Adipose tissue (tissue), 3 donors: Measurements from ENCODE around the gene CNTN4. TPM values are rescaled to one million over a fixed set of nuclear protein-coding genes. Genes with fewer than 3 reads are reported as not detected.

Experiments
- H3K27ac ChIP-seq: one replicate; pipeline ENCODE4 v1.5.1; 2013; ENCODE audit warnings: low read depth, low read length
- WGBS, 3 donors: extraction: QIAGEN DNeasy Blood & Tissue Kit; methylation state at CpG; one replicate each; pipeline ENCODE4 v1.1.7; 2013; 5-methylcytosine and 5-hydroxymethylcytosine counted together
- polyA plus RNA-seq, 3 donors: library from polyadenylated mRNA; stranded (reverse); fragments of 200-250 nt; gene quantifications; one replicate each; pipeline ENCODE4 v1.2.3, GENCODE V29; 2013
- donor health status: healthy with polysubstance abuse.
- donor health status: Bipolar disorder and iron deficiency.
- donor health status: healthy.

Gene CNTN4
- polyA plus RNA-seq, 3 donors, result 1.0 to 5.2 (median 1.7) TPM

DNA sequence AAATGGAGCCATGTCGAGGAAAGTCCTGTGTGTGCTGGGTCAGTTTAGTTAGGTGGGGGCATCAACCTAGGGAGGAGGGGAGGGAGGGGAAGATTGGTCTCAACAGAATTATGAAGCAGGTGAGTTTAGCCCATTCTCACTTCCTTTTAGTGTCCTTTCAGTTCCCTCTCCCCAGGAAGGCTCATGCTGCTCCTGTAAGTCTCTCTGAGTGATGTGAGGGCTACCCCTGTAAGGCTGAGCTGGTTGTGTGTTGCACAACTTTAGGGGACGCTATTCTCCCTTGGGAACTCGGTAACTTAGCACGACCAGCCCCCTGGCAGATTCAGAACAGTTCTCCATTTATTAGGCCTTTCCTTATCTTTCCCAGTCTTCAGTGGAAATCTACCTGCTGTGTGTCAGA lies 990.4 kb downstream of the CNTN4 start:
- 56 to 76% (median 69%) methylated on average over 4 of the region's 4 CpGs for WGBS, 3 donors
- H3K27ac ChIP-seq, result no peak overlapping the region

DNA sequence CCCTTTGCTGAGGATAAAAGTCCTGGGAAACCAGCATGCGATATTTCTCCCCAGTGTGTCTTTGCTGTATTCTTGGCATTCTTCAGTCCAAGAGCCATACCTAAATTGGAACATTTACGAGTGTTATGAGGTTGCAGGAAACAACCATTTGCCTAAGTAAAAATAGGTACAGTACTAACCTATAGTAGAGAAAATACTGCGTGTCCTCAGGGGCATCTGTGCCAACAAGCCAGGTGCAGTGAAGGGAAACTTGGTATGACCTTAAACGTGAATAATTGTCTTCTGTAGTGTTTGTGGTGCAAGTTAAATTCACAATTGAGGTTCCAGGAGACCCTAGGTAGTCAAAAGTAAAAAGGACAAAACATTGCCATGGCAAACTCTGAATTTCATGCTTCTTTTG lies 999.3 kb downstream of the CNTN4 start:
- H3K27ac ChIP-seq, result no peak overlapping the region
- WGBS, 3 donors, result 63 to 76% (median 68%) methylated on average over 4 of the region's 4 CpGs

DNA sequence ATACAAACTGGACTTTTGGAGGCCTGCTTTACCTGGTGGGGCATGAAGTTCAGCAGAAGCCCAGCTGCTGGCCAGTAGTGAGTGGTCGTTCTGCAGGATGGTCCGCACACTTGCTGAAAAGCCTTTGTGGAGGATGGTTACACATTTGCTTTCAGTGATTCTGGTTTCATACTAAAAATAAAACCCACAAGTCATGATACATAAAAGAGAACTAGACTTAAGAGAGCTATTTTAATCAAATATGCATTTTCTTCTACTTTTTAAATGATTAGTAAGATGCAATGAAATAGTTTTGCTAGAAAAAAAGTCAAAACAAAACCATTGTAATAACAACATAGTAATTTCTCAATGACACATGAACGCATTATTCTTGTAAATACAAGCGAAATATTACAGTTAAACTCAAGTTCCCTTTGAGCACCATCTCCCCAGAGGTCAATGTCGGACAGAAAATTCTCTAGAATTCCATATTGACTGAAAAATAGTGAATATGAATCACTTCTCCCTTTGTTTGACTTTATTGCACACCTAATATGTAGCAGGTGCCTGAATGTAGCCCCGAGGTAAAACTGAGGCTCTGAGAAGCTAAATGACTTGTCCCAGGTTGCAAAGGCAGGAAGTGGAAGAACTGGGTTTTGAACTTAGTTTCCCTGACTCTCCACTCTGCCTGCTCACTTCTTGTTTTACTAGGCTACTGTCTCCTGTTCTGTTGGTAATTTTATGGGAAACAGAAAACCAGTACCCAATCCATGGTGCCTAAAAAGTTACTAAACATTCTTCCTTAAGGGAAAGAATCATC lies 1003.2 kb downstream of the CNTN4 start:
- H3K27ac ChIP-seq, result no peak overlapping the region
- WGBS, 3 donors, result 73 to 91% (median 83%) methylated on average over 6 of the region's 6 CpGs

DNA sequence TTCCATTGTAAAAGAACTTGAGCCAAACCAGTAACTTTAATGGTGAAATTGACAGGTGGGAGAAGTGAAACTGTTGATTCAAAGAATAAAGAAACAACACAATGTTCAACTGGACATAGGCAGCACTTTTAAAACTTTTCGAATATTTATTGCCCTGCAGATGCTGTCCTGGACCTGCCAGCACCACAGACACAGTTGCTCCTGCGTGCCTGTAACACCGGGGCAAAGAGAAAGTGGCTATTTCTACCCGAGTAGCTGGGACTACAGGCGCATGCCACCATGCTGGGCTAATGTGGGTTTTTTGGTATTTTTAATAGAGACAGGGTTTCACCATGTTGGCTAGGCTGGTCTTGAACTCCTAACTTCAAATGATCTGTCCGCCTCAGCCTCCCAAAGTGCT lies 1004.1 kb downstream of the CNTN4 start:
- H3K27ac ChIP-seq, result no peak overlapping the region
- 80 to 90% (median 89%) methylated on average over 6 of the region's 6 CpGs for WGBS, 3 donors

DNA sequence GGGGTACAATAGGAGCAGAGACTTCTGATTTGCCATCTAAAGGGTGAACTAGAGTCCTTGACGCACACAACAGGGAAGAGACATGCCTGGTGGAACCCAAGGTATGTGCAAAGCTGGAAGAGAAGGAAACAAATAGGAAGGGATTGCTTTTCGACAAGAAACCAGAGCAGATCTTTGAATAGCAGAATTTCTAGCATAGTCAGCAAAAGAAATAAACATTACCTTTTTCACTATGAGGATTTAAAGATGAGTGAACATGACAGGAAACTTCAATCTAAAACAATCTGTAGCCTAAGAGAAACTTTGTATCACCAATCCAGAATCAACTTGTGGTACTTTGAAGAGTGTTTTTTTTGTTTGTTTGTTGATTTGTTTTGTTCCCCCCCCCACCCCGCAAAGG lies 1006.6 kb downstream of the CNTN4 start:
- no peak overlapping the region for H3K27ac ChIP-seq
- 85 to 94% (median 89%) methylated on average over 3 of the region's 3 CpGs for WGBS, 3 donors

DNA sequence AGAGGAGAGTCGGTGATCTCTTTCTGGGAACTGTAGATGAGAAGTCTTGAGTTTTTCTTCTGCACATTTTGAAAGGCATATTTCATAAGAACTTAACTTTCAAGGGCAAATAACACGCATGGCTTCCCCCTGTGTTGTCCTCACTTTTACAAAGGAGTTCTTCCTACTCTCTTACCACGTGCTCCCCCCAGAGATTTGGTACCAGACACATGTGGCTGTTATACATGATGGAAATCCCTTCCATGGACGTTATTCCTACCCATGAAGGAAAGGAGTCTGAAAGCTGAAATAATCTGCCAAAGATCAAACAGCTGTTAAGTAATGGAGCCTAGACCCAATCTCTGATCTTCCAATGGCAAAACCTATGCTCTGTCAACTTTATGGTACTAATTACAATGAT lies 1007.1 kb downstream of the CNTN4 start:
- H3K27ac ChIP-seq, result no peak overlapping the region
- WGBS, 3 donors, result 51 to 81% (median 72%) methylated on average over 4 of the region's 4 CpGs

DNA sequence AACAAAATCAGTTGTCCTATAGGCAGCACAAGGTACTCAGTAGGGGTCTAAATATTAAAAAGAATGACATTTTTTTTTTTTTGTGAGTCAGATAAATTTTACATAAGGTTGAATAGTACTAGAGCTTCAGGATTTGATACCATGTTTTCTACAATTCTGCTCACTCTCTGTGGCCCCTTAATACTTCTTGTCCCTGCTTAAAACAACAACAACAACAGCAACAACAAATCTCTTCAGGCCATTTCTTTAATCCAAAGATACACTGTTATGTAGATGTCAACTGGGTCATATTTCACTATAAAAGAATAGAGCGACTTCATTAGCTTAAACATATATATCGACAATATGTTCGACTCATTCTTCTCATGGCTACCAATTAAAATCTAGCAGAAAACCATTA lies 1008.5 kb downstream of the CNTN4 start:
- H3K27ac ChIP-seq, result no peak overlapping the region
- 94 to 98% (median 96%) methylated on average over 3 of the region's 3 CpGs for WGBS, 3 donors
